HepG2 (cell line): ENCODE results near the gene PPM1H. TPM values are rescaled to one million over a fixed set of nuclear protein-coding genes. Genes with fewer than 3 reads are reported as not detected.

Source experiments
- ATAC-seq: fragments of 200-7000 bp; cut with Tn5 transposase; 3 replicates; pipeline ENCODE4 v1.9.1; 2020; ENCODE audit warnings: mild to moderate bottlenecking, moderate library complexity
- BruUV-seq: library from RNA; stranded (reverse); fragments of 400-500 nt; replicated peaks from 2 replicates; lab custom pipeline; 2021; lab: Mats Ljungman, UMichigan
- CTCF ChIA-PET: fragments of 300-600 bp; formaldehyde crosslinking; extraction: SDS; loops from one replicate; lab custom pipeline; 2021; ENCODE audit warnings: low total read pairs, inconsistent platforms, low intra/inter-chr PET ratio; lab: Yijun Ruan, JAX
- POLR2A ChIA-PET: fragments of 350-600 bp; sonication (Branson Sonifier 250); formaldehyde crosslinking; loops from one replicate; lab custom pipeline; 2020; ENCODE audit warnings: antibody characterized with exemption, inconsistent platforms; lab: Yijun Ruan, JAX
- DNase-seq: peaks from one replicate; pipeline ENCODE4 v3.0.0-alpha.2; 2015; ENCODE audit warnings: low spot score
- FAIRE-seq: peaks from 3 replicates; lab custom pipeline; 2011; peaks lifted over from hg19 to GRCh38; lab: Jason Lieb, UNC
- H2AFZ ChIP-seq: one replicate; pipeline ENCODE4 v1.6.1; 2011; ENCODE audit warnings: low read length, inconsistent platforms
- H3K27ac ChIP-seq: fragments of 300-600 bp; 3 replicates; pipeline ENCODE4 v1.8.0; 2011; ENCODE audit warnings: mixed run types, mild to moderate bottlenecking, mixed read lengths, low read length, inconsistent platforms; ENCODE audit not compliant: insufficient read depth; ENCODE audit errors: extremely low read length
- H3K27me3 ChIP-seq, 2 experiments: fragments of 200-600 bp in 1 of 2; 2 replicates in 1 of 2; 3 replicates in 1 of 2; pipeline versions ENCODE4 v1.6.0 to v1.8.0; 2011; ENCODE audit warnings: low read length in 2 of 2, mild to moderate bottlenecking in 2 of 2, moderate library complexity in 2 of 2, inconsistent platforms in 1 of 2; ENCODE audit not compliant: insufficient read depth in 2 of 2, control insufficient read depth in 1 of 2
- H3K36me3 ChIP-seq, 2 experiments: fragments of 200-600 bp in 1 of 2; replicated peaks in 1 of 2; 2 replicates in 1 of 2; 3 replicates in 1 of 2; pipeline versions ENCODE4 v1.5.1 to v1.8.0; 2011; ENCODE audit warnings: low read length in 2 of 2, inconsistent platforms in 1 of 2; ENCODE audit not compliant: insufficient read depth in 2 of 2, control insufficient read depth in 1 of 2
- H3K4me1 ChIP-seq: 2 replicates; pipeline ENCODE4 v1.5.1; 2012; ENCODE audit warnings: low read length, inconsistent platforms; ENCODE audit not compliant: insufficient read depth
- H3K4me2 ChIP-seq: 2 replicates; pipeline ENCODE4 v1.6.0; 2011; ENCODE audit warnings: low read depth, low read length, inconsistent platforms
- H3K4me3 ChIP-seq, 3 experiments: fragments of 200-600 bp in 1 of 3; sonication (generic), shearing (Covaris generic) in 1 of 3; replicated peaks in 1 of 3; 2 replicates each; pipeline ENCODE4 v1.5.1; 2011 to 2016; ENCODE audit warnings: low read length in 3 of 3, inconsistent platforms in 2 of 3, low read depth in 2 of 3, mild to moderate bottlenecking in 2 of 3, control low read depth in 1 of 3, mixed read lengths in 1 of 3; ENCODE audit not compliant: insufficient read depth in 1 of 3
- H3K79me2 ChIP-seq: one replicate; pipeline ENCODE4 v1.6.1; 2011; ENCODE audit warnings: low read length, inconsistent platforms; ENCODE audit not compliant: insufficient read depth
- H3K9ac ChIP-seq: 2 replicates; pipeline ENCODE4 v1.6.0; 2011; ENCODE audit warnings: mild to moderate bottlenecking, low read depth, low read length, inconsistent platforms; ENCODE audit not compliant: insufficient read depth
- H3K9me3 ChIP-seq: 2 replicates; pipeline ENCODE4 v1.5.1; 2012; ENCODE audit warnings: mild to moderate bottlenecking, low read length
- H4K20me1 ChIP-seq: 2 replicates; pipeline ENCODE4 v1.6.0; 2011; ENCODE audit warnings: inconsistent platforms, mild to moderate bottlenecking, low read length, moderate library complexity; ENCODE audit not compliant: insufficient read depth
- DBP ChIP-seq: sonication (generic); formaldehyde crosslinking; IDR thresholded peaks from 2 replicates; pipeline ENCODE4 v1.4.0; 2020; ENCODE audit warnings: missing genetic modification reagents; ENCODE audit errors: not compliant biosample characterization
- FOXA1 ChIP-seq, 2 experiments: fragments of 450-650 bp in 1 of 2; sonication (generic) in 1 of 2; formaldehyde crosslinking in 1 of 2; IDR thresholded peaks; 2 replicates each; pipeline versions ENCODE4 v1.4.0 to v1.6.1; 2016 to 2020; ENCODE audit warnings: missing genetic modification reagents in 1 of 2
- NR1H2 ChIP-seq: sonication (generic); formaldehyde crosslinking; IDR thresholded peaks from 2 replicates; pipeline ENCODE4 v1.8.1; 2022; ENCODE audit warnings: low read depth, missing genetic modification reagents, borderline replicate concordance
- PHF21A ChIP-seq: sonication (generic); formaldehyde crosslinking; IDR thresholded peaks from 2 replicates; pipeline ENCODE4 v1.5.0; 2020; ENCODE audit warnings: mild to moderate bottlenecking, missing genetic modification reagents
- RARG ChIP-seq: sonication (generic); formaldehyde crosslinking; IDR thresholded peaks from 2 replicates; pipeline ENCODE4 v1.4.0; 2020; ENCODE audit warnings: low read depth, mild to moderate bottlenecking, missing genetic modification reagents
- WIZ ChIP-seq: sonication (generic); formaldehyde crosslinking; IDR thresholded peaks from 2 replicates; pipeline ENCODE4 v1.5.1; 2020; ENCODE audit warnings: mild to moderate bottlenecking, missing genetic modification reagents
- YEATS2 ChIP-seq: sonication (generic); formaldehyde crosslinking; IDR thresholded peaks from 2 replicates; pipeline ENCODE4 v1.4.0; 2020; ENCODE audit warnings: missing genetic modification reagents, borderline replicate concordance
- ZBTB33 ChIP-seq: sonication (generic); formaldehyde crosslinking; IDR thresholded peaks from 2 replicates; pipeline ENCODE4 v1.4.0; 2020; ENCODE audit warnings: missing genetic modification reagents
- ZNF12 ChIP-seq: sonication (generic); formaldehyde crosslinking; IDR thresholded peaks from 2 replicates; pipeline ENCODE4 v1.5.0; 2020; ENCODE audit warnings: missing genetic modification reagents
- ZNF143 ChIP-seq: sonication (generic); formaldehyde crosslinking; IDR thresholded peaks from 2 replicates; pipeline ENCODE4 v1.4.0; 2020; ENCODE audit warnings: missing genetic modification reagents
- ZNF484 ChIP-seq: sonication (generic); formaldehyde crosslinking; IDR thresholded peaks from 2 replicates; pipeline ENCODE4 v1.5.1; 2020; ENCODE audit warnings: mild to moderate bottlenecking, low read depth, missing genetic modification reagents, borderline replicate concordance
- ZNF644 ChIP-seq: IDR thresholded peaks from 2 replicates; pipeline ENCODE4 v1.6.1; 2016; ENCODE audit warnings: low read depth
- ZNF782 ChIP-seq: sonication (generic); formaldehyde crosslinking; IDR thresholded peaks from 2 replicates; pipeline ENCODE4 v1.4.0; 2020; ENCODE audit warnings: missing genetic modification reagents, mild to moderate bottlenecking, borderline replicate concordance
- ZNF850 ChIP-seq: sonication (generic); formaldehyde crosslinking; conservative IDR thresholded peaks from 2 replicates; pipeline ENCODE4 v1.9.0; 2021; ENCODE audit warnings: mild to moderate bottlenecking, missing genetic modification reagents
- WGBS: methylation state at CpG from one replicate; pipeline ENCODE4 v1.1.6; 2017; ENCODE audit warnings: low lambda C conversion rate; 5-methylcytosine and 5-hydroxymethylcytosine counted together
- in situ Hi-C: cut with HindIII; loops from 2 replicates; pipeline ENCODE4 v1.10.0; 2017; ENCODE audit warnings: low pct_unique_long_range_greater_than_20kb; ENCODE audit not compliant: extremely low pct_ligation_motif_present
- intact Hi-C: fragments of 100-400 bp; cut with micrococcal nuclease; formaldehyde crosslinking; loops from one replicate; pipeline ENCODE4 v1.10.0; 2022; ENCODE audit not compliant: unreplicated experiment
- polyA plus RNA-seq, 8 experiments: library from polyadenylated mRNA; depleted of rRNA in 3 of 8; stranded (reverse) in 7 of 8; unstranded in 1 of 8; fragments of >200 nt; fragmentation: Illumina TruSeq in 4 of 8; extraction: Trizol in 4 of 8; gene quantifications; 2 replicates each; pipeline versions ENCODE4 v1.2.1 to v1.2.3, GENCODE V29; 2011 to 2016; ENCODE audit warnings: low read depth in 4 of 8, missing spikeins in 1 of 8, mixed read lengths in 1 of 8; ENCODE audit not compliant: insufficient read depth in 1 of 8
- total RNA-seq, 5 experiments: library from RNA; depleted of rRNA; stranded (reverse); fragments of >200 nt; fragmentation: Illumina TruSeq; extraction: Trizol; gene quantifications; 2 replicates each; pipeline ENCODE4 v1.2.3, GENCODE V29; 2016; ENCODE audit warnings: low read depth in 1 of 5
- TF ChIP-seq, protein P1 (sequence below): sonication (generic); formaldehyde crosslinking; IDR thresholded peaks from 2 replicates; pipeline ENCODE4 v1.5.0; 2020; ENCODE audit warnings: missing genetic modification reagents, mild to moderate bottlenecking, borderline replicate concordance
- TF ChIP-seq, protein P2 (sequence below): sonication (generic); formaldehyde crosslinking; IDR thresholded peaks from 2 replicates; pipeline ENCODE4 v1.4.0; 2020; ENCODE audit warnings: missing genetic modification reagents, borderline replicate concordance

The PPM1H gene
- total and polyA plus RNA-seq, 2 of the 13 experiments (the other 11 are each of a cell fraction or from before 2014, with no cell fraction given) = 29.1 to 38.1 TPM

DNA sequence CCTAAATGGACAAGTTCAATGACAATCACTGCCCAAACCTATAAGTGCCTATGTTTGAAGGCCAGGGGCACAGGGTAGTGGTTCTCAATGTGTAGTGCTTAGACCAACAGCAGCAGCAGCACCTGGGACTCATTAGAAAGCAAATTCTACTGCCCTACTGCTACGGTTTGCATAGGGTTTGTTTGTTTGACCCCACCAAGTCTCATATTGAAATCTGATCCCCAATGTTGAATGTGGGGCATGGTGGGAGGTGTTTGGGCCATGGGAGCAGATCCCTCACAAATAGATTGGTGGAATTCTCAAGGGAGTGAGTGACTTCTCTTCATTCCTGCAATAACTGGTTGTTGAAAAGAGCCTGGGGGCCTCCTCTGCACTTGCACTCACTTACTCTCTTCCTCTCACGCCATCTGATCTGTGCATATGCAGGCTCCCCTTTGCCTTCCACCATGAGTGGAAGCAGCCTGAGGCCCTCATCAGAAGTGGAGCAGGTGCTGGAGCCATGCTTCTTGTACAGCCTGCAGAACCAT lies 39.5 kb downstream of the PPM1H start:
- in situ Hi-C loops = no loop called here
- ATAC-seq (no peak), DNase-seq (peak; percentile 25), FAIRE-seq (no peak)
- H3K4me1 ChIP-seq = peaks cover 89% of the 10 kb centered on the region
- intact Hi-C loops = no loop called here
- WGBS = 47% methylated on average over 2 of the region's 2 CpGs
- POLR2A ChIA-PET = no interaction called here
- H3K36me3 ChIP-seq = peaks cover 1 to 6% of the 10 kb centered on the region in 2 experiments; a peak in 2 of 5 replicates
- no peak overlapping the region for H3K4me3 ChIP-seq
- no peaks in the 10 kb centered on the region for H3K9me3 ChIP-seq
- peak overlapping the region; percentile 25 for H3K4me2 ChIP-seq
- CTCF ChIA-PET = no interaction called here
- H3K27ac ChIP-seq = peak overlapping the region; percentile 32
- BruUV-seq = no TSS peak
- no peaks in the 10 kb centered on the region for H3K27me3 ChIP-seq
- H4K20me1 ChIP-seq = no peaks in the 10 kb centered on the region
- H2AFZ ChIP-seq = no peak overlapping the region
- peaks cover 74% of the 10 kb centered on the region for H3K79me2 ChIP-seq
- no peak overlapping the region for H3K9ac ChIP-seq
- no peak for TF ChIP-seq ZNF143 (CRISPR knock-in tag)
- TF ChIP-seq FOXA1 (IDR thresholded peaks at IDR 0.05) = no peak
- TF ChIP-seq FOXA1 (CRISPR knock-in tag; IDR thresholded peaks at IDR 0.05) = no peak
- TF ChIP-seq ZNF782 (CRISPR knock-in tag) = no peak
- no peak for TF ChIP-seq DBP
- TF ChIP-seq, protein P1, sequence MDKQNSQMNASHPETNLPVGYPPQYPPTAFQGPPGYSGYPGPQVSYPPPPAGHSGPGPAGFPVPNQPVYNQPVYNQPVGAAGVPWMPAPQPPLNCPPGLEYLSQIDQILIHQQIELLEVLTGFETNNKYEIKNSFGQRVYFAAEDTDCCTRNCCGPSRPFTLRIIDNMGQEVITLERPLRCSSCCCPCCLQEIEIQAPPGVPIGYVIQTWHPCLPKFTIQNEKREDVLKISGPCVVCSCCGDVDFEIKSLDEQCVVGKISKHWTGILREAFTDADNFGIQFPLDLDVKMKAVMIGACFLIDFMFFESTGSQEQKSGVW (CRISPR knock-in tag) = no peak
- no peak for TF ChIP-seq ZNF850 (CRISPR knock-in tag)
- TF ChIP-seq, protein P2, sequence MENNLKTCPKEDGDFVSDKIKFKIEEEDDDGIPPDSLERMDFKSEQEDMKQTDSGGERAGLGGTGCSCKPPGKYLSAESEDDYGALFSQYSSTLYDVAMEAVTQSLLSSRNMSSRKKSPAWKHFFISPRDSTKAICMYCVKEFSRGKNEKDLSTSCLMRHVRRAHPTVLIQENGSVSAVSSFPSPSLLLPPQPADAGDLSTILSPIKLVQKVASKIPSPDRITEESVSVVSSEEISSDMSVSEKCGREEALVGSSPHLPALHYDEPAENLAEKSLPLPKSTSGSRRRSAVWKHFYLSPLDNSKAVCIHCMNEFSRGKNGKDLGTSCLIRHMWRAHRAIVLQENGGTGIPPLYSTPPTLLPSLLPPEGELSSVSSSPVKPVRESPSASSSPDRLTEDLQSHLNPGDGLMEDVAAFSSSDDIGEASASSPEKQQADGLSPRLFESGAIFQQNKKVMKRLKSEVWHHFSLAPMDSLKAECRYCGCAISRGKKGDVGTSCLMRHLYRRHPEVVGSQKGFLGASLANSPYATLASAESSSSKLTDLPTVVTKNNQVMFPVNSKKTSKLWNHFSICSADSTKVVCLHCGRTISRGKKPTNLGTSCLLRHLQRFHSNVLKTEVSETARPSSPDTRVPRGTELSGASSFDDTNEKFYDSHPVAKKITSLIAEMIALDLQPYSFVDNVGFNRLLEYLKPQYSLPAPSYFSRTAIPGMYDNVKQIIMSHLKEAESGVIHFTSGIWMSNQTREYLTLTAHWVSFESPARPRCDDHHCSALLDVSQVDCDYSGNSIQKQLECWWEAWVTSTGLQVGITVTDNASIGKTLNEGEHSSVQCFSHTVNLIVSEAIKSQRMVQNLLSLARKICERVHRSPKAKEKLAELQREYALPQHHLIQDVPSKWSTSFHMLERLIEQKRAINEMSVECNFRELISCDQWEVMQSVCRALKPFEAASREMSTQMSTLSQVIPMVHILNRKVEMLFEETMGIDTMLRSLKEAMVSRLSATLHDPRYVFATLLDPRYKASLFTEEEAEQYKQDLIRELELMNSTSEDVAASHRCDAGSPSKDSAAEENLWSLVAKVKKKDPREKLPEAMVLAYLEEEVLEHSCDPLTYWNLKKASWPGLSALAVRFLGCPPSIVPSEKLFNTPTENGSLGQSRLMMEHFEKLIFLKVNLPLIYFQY (CRISPR knock-in tag) = no peak
- no peak for TF ChIP-seq ZNF12 (CRISPR knock-in tag)
- TF ChIP-seq NR1H2 (CRISPR knock-in tag) = no peak
- no peak for TF ChIP-seq ZBTB33 (CRISPR knock-in tag)
- TF ChIP-seq PHF21A = no peak
- no peak for TF ChIP-seq WIZ (CRISPR knock-in tag)
- TF ChIP-seq YEATS2 (CRISPR knock-in tag) = no peak
- TF ChIP-seq ZNF484 = no peak
- TF ChIP-seq ZNF644 (CRISPR knock-in tag) = peak; percentile 40; the same call in 1 of the 2 replicates
- no peak for TF ChIP-seq RARG (CRISPR knock-in tag)
